GM19023 (cell line): ENCODE measurements around the gene TTLL5.

Experiments used
- ATAC-seq: cut with Tn5 transposase; IDR thresholded peaks from one replicate; pipeline ENCODE4 v1.9.1; 2021; ENCODE audit warnings: mild to moderate bottlenecking, moderate library complexity; ENCODE audit not compliant: unreplicated experiment

The TTLL5 gene

GRCh38 chr14:75726321-75726720 is 65.3 kb downstream of the TTLL5 start:
- ATAC-seq: no peak

- ATAC-seq: no peak
These were observed 66.1 kb downstream of the TTLL5 start for GRCh38 chr14:75727124-75727523.

GRCh38 chr14:75732888-75733287 is 71.8 kb downstream of the TTLL5 start:
- ATAC-seq: no peak

- no peak for ATAC-seq
These were observed 73.8 kb downstream of the TTLL5 start for GRCh38 chr14:75734854-75735253.

- no peak for ATAC-seq
These were observed 75.9 kb downstream of the TTLL5 start for GRCh38 chr14:75736845-75737485.

GRCh38 chr14:75738192-75738591 is 77.1 kb downstream of the TTLL5 start:
- no peak for ATAC-seq

GRCh38 chr14:75742867-75743266 is 81.8 kb downstream of the TTLL5 start:
- no peak for ATAC-seq

- ATAC-seq: no peak
These were observed 86.9 kb downstream of the TTLL5 start for GRCh38 chr14:75747899-75748298.

GRCh38 chr14:75748336-75748735 is 87.3 kb downstream of the TTLL5 start:
- no peak for ATAC-seq

- ATAC-seq: no peak
These were observed 90.2 kb downstream of the TTLL5 start for GRCh38 chr14:75751296-75751695.

GRCh38 chr14:75752086-75752485 is 91.0 kb downstream of the TTLL5 start:
- no peak for ATAC-seq

- ATAC-seq: no peak
These were observed 92.0 kb downstream of the TTLL5 start for GRCh38 chr14:75752907-75753594.

GRCh38 chr14:75753696-75754095 is 92.7 kb downstream of the TTLL5 start:
- no peak for ATAC-seq

GRCh38 chr14:75757644-75758402 is 96.8 kb downstream of the TTLL5 start:
- ATAC-seq: no peak

- ATAC-seq: no peak
These were observed 103.0 kb downstream of the TTLL5 start for GRCh38 chr14:75764020-75764419.

- ATAC-seq: no peak
These were observed 108.1 kb downstream of the TTLL5 start for GRCh38 chr14:75769047-75769685.

GRCh38 chr14:75770635-75771034 is 109.6 kb downstream of the TTLL5 start:
- no peak for ATAC-seq

GRCh38 chr14:75771595-75771994 is 110.5 kb downstream of the TTLL5 start:
- ATAC-seq: no peak

GRCh38 chr14:75773046-75773445 is 112.0 kb downstream of the TTLL5 start:
- ATAC-seq: no peak

GRCh38 chr14:75781096-75781495 is 120.0 kb downstream of the TTLL5 start:
- ATAC-seq: no peak

GRCh38 chr14:75783184-75783583 is 122.1 kb downstream of the TTLL5 start:
- ATAC-seq: no peak
